Astrocyte of the spinal cord (primary cell): ENCODE data around the gene GHRH.

Experiments
- DNase-seq: peaks from one replicate; pipeline ENCODE4 v3.0.0; 2011; ENCODE audit warnings: low read depth, low spot score
- H3K4me3 ChIP-seq: 2 replicates; pipeline ENCODE4 v1.5.1; 2011; ENCODE audit warnings: low read depth, mild to moderate bottlenecking, low read length, moderate library complexity
- in situ Hi-C: cut with HindIII; loops from 2 replicates; pipeline ENCODE4 v1.10.0; 2017; ENCODE audit warnings: low sequenced_read_pairs
- TF ChIP-seq, protein P1 (sequence below): IDR thresholded peaks from 2 replicates; pipeline ENCODE4 v1.5.1; 2012; ENCODE audit warnings: low read depth, mild to moderate bottlenecking, low read length, inconsistent platforms

Gene GHRH

DNA sequence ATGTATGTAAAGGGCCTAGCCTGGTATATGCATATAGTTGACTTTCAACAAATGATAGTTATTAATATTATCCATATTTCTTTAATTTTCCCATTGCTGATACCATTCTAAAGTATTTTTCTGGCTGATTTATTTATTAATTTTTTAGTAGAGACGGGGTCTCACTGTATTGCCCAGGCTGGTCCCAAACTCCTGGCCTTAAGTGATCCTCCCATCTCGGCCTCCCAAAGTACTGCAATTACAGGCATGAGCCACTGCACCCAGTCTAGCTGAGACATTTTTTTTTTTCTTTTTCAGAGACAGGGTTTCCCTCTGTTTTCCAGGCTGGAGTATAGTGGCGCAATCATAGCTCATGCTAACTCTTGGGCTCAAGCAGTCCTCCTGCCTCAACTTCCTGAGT lies 52.4 kb downstream of the GHRH start:
- DNase-seq: no peak
- in situ Hi-C loops: no loop called here
- TF ChIP-seq, protein P1, sequence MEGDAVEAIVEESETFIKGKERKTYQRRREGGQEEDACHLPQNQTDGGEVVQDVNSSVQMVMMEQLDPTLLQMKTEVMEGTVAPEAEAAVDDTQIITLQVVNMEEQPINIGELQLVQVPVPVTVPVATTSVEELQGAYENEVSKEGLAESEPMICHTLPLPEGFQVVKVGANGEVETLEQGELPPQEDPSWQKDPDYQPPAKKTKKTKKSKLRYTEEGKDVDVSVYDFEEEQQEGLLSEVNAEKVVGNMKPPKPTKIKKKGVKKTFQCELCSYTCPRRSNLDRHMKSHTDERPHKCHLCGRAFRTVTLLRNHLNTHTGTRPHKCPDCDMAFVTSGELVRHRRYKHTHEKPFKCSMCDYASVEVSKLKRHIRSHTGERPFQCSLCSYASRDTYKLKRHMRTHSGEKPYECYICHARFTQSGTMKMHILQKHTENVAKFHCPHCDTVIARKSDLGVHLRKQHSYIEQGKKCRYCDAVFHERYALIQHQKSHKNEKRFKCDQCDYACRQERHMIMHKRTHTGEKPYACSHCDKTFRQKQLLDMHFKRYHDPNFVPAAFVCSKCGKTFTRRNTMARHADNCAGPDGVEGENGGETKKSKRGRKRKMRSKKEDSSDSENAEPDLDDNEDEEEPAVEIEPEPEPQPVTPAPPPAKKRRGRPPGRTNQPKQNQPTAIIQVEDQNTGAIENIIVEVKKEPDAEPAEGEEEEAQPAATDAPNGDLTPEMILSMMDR: no peak
- H3K4me3 ChIP-seq: no peak overlapping the region

DNA sequence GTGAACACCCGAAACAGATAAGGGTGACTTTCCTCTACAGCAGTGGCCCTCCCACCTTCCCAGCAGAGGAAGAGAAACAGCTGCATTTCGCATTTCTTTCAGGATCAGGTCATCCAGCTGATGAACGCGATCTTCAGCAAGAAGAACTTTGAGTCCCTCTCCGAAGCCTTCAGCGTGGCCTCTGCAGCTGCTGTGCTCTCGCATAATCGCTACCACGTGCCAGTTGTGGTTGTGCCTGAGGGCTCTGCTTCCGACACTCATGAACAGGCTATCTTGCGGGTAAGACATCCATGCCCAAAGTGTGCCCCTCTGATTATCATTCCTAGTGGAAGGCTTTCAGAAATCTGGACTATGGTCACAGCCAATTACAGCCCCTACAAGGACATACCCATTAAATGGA lies 54.4 kb downstream of the GHRH start:
- TF ChIP-seq, protein P1: no peak
- in situ Hi-C loops: no loop called here
- no peak for DNase-seq
- H3K4me3 ChIP-seq: no peak overlapping the region

- in situ Hi-C loops: no loop called here
Observed at GRCh38 chr20:37205794-37206193, 55.8 kb downstream of the GHRH start.

DNA sequence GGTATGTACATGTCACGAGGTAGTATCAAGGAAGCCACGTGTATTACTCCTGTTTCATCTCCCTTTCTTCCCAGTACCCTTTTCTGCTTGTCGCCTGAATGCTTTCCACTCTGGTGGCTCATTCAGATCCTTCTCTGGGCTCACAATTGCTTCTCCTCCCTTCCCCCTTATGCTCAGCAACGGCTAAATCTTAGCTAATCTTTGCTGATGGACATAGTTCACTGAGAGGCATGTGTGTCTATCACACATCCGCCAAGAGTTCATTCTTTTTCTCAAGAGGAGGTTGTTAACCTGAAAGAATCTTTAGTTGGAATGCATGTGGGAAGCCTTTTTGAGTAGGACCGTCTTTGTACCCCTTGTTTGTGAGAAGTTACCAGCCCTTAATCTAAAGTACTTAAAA lies 56.5 kb downstream of the GHRH start:
- in situ Hi-C loops: no loop called here
- DNase-seq: no peak
- TF ChIP-seq, protein P1: no peak
- no peak overlapping the region for H3K4me3 ChIP-seq

More at GRCh38 chr20:37205794-37206193, 55.8 kb downstream of the GHRH start:
- no peak overlapping the region for H3K4me3 ChIP-seq
- no peak for DNase-seq
- TF ChIP-seq, protein P1: no peak

DNA sequence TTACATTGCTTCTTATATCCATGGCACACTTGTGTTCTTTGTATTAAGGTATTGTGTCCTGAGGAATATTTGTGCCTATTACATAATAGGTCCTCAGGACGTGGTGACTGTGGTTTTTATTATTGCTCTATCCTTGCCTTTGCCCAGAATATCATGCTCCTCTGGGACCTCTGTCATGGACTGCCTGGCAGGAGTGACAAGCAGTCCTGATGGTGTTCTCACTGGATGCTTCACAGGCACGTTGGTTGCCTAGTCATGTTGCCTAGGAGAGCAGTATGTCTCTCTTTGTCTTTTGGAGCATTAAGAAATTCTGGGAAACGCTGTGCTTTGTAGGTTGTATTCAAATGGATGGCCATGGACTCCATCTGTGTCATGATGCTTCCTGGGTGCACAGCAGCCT lies 57.6 kb downstream of the GHRH start:
- no peak overlapping the region for H3K4me3 ChIP-seq
- DNase-seq: no peak
- in situ Hi-C loops: no loop called here
- TF ChIP-seq, protein P1: no peak

DNA sequence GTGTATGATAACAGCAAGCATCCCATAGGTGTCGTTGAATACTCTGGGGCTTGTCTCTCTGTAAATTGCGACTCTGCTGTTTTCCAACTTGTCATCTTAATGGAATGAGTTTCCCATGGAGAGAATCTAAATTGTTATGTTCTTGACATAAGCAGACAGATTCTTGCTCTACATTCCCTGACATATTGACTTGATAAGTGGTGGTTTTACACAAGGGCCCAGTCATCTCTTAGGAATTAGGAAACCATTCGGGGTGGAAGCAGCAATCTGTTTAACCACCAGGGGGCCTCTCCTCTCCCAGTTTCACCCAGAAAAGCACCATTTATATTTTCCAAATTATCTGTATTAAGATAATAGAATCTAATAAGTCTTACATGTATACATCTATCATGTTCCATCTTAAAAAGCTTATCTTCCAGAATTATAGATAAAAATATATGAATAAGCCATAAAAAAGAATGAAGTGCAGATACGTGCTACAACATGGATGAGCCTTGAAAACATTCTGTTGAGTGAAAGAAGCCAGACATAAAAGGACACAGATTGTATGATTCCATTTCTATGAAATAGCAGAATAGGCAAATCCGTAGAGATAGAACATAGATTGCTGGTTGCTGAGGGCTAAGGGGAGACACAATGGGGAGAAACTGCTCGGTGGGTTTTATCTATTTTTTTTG lies 59.2 kb downstream of the GHRH start:
- no peak overlapping the region for H3K4me3 ChIP-seq
- in situ Hi-C loops: no loop called here
- peak; percentile 94 for DNase-seq
- TF ChIP-seq, protein P1: peak; percentile 86
